Thoracic aorta (tissue), 2 donors: ENCODE data around the gene LMBR1L. TPM values are rescaled to one million over a fixed set of nuclear protein-coding genes. Genes with fewer than 3 reads are reported as not detected.
"Not testable (repeated sequence)": the region's sequence is repeated elsewhere in the genome, so short reads cannot be mapped to it uniquely, and the experiment has no call there.

ENCODE experiments used
- ATAC-seq: fragments of 150-250 bp; one replicate; pipeline ENCODE4 v1.8.0; 2017; ENCODE audit warnings: low read depth; ENCODE audit not compliant: insufficient number of reproducible peaks, low FRiP score
- DNase-seq: peaks from one replicate; pipeline ENCODE4 v3.0.0-alpha.2; 2020; ENCODE audit warnings: low spot score
- H3K27ac ChIP-seq, 2 donors: fragments of 200-600 bp; sonication (generic); 1 replicate in 1 of 2; 2 replicates in 1 of 2; pipeline ENCODE4 v1.5.1; 2016; ENCODE audit warnings: mild to moderate bottlenecking in 2 of 2, moderate library complexity in 2 of 2
- H3K27me3 ChIP-seq: fragments of 200-600 bp; sonication (generic); replicated peaks from 2 replicates; pipeline ENCODE4 v1.6.0; 2016; ENCODE audit warnings: mild to moderate bottlenecking; ENCODE audit not compliant: insufficient read depth
- H3K36me3 ChIP-seq: fragments of 200-600 bp; sonication (generic); one replicate; pipeline ENCODE4 v1.5.1; 2016
- H3K4me1 ChIP-seq, 2 donors: fragments of 200-600 bp; sonication (generic); 1 replicate in 1 of 2; 2 replicates in 1 of 2; pipeline versions ENCODE4 v1.5.1 to v1.6.0; 2016; ENCODE audit warnings: low read depth in 2 of 2, mild to moderate bottlenecking in 1 of 2; ENCODE audit not compliant: control insufficient read depth in 1 of 2
- H3K4me3 ChIP-seq: fragments of 200-600 bp; sonication (generic); 2 replicates; pipeline ENCODE4 v1.5.1; 2016; ENCODE audit warnings: mild to moderate bottlenecking
- H3K9me3 ChIP-seq: fragments of 200-600 bp; sonication (generic); 2 replicates; pipeline ENCODE4 v1.5.1; 2016
- total RNA-seq, 2 donors: library from RNA; depleted of rRNA; stranded (reverse); fragments of >200 nt; gene quantifications; one replicate each; pipeline versions ENCODE4 v1.1.0 to v1.2.3, GENCODE V29; 2016
- TF ChIP-seq, protein P1 (sequence below): fragments of 200-600 bp; sonication (generic); IDR thresholded peaks from one replicate; pipeline ENCODE4 v1.5.1; 2019; ENCODE audit warnings: antibody characterized with exemption

LMBR1L gene
- total RNA-seq, 2 donors from 2014 or later, result 77.7 to 93.4 TPM

DNA sequence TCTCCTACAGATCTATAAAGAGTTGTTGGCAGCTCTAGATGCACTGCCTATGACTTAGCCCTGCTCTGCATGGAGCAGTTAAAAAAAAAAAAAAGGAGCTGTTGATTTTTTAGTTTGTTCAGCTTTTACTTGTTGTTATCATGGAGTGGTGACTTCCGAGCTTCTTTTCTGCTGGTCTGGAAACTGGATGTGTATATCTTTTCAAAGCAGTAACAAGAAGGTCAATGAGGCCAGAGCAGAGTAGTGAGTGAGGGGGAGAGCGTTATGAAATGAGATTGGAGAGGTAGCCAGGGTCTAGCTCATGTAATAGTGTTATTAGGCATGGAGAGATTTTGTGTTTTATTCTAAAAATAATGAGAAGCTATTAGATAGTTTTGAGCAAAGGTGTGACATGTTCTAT is 33.7 kb upstream of the LMBR1L start:
- Histone ChIP-seq H3K4me1 (no peaks in the 10 kb centered on the region), H3K9me3 (no peaks in the 10 kb centered on the region), H3K27me3 (no peaks in the 10 kb centered on the region), H3K27ac (no peak overlapping the region), H3K4me3 (no peak overlapping the region), H3K36me3 (no peaks in the 10 kb centered on the region)
- ATAC-seq (no peak), DNase-seq (no peak)
- TF ChIP-seq, protein P1, sequence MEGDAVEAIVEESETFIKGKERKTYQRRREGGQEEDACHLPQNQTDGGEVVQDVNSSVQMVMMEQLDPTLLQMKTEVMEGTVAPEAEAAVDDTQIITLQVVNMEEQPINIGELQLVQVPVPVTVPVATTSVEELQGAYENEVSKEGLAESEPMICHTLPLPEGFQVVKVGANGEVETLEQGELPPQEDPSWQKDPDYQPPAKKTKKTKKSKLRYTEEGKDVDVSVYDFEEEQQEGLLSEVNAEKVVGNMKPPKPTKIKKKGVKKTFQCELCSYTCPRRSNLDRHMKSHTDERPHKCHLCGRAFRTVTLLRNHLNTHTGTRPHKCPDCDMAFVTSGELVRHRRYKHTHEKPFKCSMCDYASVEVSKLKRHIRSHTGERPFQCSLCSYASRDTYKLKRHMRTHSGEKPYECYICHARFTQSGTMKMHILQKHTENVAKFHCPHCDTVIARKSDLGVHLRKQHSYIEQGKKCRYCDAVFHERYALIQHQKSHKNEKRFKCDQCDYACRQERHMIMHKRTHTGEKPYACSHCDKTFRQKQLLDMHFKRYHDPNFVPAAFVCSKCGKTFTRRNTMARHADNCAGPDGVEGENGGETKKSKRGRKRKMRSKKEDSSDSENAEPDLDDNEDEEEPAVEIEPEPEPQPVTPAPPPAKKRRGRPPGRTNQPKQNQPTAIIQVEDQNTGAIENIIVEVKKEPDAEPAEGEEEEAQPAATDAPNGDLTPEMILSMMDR, result no peak

DNA sequence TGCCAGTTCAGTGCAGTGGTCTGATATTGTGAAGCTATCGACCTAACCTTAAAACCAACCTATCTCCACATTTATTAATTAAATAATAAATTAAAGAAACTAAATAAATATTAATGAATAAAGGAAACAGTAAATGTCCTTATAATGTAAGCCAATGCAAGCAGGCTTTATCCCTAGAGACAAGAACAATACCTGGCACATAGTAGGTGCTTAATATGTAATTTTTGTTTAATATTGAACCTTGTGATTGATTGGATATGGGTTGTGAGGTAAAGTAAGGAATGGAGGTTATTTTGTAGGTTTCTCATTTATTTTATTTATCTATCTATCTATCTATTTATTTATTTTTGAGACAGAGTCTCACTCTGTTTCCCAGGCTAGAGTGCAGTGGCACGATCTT is 28.4 kb upstream of the LMBR1L start:
- no peak for DNase-seq
- peaks cover 0 to under 1% of the 10 kb centered on the region in 2 donors for H3K4me1 ChIP-seq
- TF ChIP-seq, protein P1, result no peak
- H3K9me3 ChIP-seq, result no peaks in the 10 kb centered on the region
- H3K4me3 ChIP-seq, result no peak overlapping the region
- ATAC-seq, result no peak
- H3K27me3 ChIP-seq, result no peaks in the 10 kb centered on the region
- no peaks in the 10 kb centered on the region for H3K36me3 ChIP-seq
- H3K27ac ChIP-seq, result no peak overlapping the region

- Histone ChIP-seq H3K9me3 (no peaks in the 10 kb centered on the region), H3K27me3 (no peaks in the 10 kb centered on the region), H3K36me3 (no peaks in the 10 kb centered on the region), H3K4me1 (peaks cover 2 to 5% of the 10 kb centered on the region in 2 donors), H3K4me3 (no peak overlapping the region), H3K27ac (no peak overlapping the region)
- TF ChIP-seq, protein P1, result no peak
- DNase-seq, result no peak
- ATAC-seq, result no peak
Measured at GRCh38 chr12:49138587-49138986, 27.9 kb upstream of the LMBR1L start.

- Histone ChIP-seq H3K27me3 (no peaks in the 10 kb centered on the region), H3K9me3 (no peaks in the 10 kb centered on the region), H3K27ac (no peak overlapping the region), H3K36me3 (no peaks in the 10 kb centered on the region), H3K4me3 (no peak overlapping the region), H3K4me1 (peaks cover 3 to 16% of the 10 kb centered on the region in 2 donors)
- ATAC-seq, result no peak
- DNase-seq, result no peak
- TF ChIP-seq, protein P1, result no peak
Measured at GRCh38 chr12:49137476-49137875, 26.8 kb upstream of the LMBR1L start.

GRCh38 chr12:49136997-49137396 is 26.4 kb upstream of the LMBR1L start:
- H3K4me1 ChIP-seq, result peaks cover 3 to 21% of the 10 kb centered on the region in 2 donors
- H3K27me3 ChIP-seq, H3K27ac ChIP-seq, ATAC-seq, H3K9me3 ChIP-seq, DNase-seq, H3K36me3 ChIP-seq, H3K4me3 ChIP-seq: not testable (repeated sequence)

- TF ChIP-seq, protein P1, result no peak
- DNase-seq (no peak), ATAC-seq (no peak)
- H3K27ac ChIP-seq, result peak overlapping the region; percentile 67 to 69
- H3K27me3 ChIP-seq, result no peaks in the 10 kb centered on the region
- H3K4me1 ChIP-seq, result peaks cover 10 to 37% of the 10 kb centered on the region in 2 donors
- H3K36me3 ChIP-seq, result peaks cover 11% of the 10 kb centered on the region
- H3K9me3 ChIP-seq, result no peaks in the 10 kb centered on the region
- peak overlapping the region; percentile 94 for H3K4me3 ChIP-seq
Measured at GRCh38 chr12:49133590-49133989, 22.9 kb upstream of the LMBR1L start.
